HG02973 (cell line): ENCODE measurements around the gene TLR7.

Source experiments
- ATAC-seq: cut with Tn5 transposase; IDR thresholded peaks from one replicate; pipeline ENCODE4 v1.9.1; 2021; ENCODE audit warnings: moderate library complexity; ENCODE audit not compliant: unreplicated experiment

TLR7 gene

DNA sequence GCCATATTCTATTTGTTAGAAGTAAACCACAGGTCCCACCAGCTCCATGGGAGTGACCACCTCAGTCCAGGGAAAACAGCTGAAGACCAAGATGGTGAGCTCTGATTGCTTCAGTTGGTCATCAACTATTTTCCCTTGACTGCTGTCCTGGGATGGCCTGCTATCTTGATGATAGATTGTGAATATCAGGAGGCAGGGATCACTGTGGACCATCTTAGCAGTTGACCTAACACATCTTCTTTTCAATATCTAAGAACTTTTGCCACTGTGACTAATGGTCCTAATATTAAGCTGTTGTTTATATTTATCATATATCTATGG is 55.7 kb downstream of the TLR7 start:
- ATAC-seq = no peak

DNA sequence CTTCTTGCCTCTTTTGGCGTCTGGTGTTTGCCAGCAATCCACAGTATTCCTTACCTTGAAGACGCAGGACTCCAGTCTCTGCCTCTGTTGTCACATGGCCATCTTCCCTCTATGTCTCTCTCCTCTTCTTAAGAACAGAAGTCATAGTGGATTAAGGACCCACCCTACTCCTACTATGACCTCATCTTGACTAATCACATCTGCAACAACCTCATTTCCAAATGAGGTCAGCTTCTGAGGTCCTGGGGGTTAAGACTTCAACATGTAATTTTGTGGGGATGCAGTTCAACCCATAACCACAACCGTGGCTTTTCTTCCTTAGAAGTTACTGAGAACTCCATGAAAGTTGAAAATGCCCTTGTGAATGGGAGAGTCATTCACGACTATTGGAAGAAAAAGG is 62.8 kb downstream of the TLR7 start:
- no peak for ATAC-seq

DNA sequence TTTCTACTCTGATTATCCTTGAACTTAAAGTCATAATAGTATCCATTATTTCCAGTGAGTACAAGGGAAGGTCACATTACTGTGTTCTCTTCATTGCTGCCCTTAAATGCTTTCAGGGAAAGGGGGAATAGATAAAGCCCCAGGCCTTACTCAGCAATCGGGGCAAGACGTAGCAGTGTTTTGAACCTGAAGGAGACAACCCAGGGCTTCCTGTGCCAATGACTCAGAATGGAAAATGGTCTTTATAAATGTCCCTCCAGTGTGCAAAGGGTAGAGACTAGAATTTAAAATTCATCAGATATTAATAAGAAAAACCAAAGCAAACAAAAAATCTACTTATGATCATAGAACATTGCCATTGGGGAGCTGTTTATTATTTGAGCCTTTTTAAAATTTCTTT is 63.3 kb downstream of the TLR7 start:
- ATAC-seq = no peak

DNA sequence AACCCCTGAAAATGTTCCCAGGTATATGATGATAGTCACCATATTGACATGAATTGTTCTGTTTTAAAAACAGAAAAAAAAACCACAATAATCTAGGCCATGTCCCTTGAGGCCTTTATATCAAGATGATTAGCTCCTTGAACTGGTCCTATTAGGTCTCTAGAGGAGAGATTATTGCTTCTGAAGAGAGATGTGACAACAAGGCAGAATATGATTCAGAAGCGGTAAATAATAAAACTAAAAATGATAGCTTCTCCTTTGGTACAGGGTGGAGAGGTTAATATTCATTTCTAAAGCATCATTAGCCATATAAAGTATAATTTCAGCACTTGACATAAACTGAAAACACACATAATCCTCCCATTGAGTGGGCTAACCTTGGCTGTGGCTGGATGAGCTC is 65.4 kb downstream of the TLR7 start:
- no peak for ATAC-seq

DNA sequence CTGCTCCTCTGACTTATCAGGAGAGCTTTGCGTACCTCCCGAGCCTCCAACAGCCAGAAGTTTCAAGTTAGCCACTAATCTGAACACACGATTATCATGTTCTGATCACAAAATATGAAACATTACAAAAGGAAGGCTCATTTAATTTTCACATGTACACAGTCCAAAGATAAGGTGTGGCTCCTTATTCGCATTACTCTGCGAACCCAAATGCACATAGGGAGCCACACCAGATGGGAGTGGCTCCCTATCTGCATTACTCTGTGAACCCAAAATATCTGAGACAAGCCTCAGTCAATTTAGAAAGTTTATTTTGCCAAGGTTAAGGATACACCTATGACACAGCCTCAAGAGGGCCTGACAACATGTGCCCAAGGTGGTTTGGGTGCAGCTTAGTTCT is 68.0 kb downstream of the TLR7 start:
- no peak for ATAC-seq

DNA sequence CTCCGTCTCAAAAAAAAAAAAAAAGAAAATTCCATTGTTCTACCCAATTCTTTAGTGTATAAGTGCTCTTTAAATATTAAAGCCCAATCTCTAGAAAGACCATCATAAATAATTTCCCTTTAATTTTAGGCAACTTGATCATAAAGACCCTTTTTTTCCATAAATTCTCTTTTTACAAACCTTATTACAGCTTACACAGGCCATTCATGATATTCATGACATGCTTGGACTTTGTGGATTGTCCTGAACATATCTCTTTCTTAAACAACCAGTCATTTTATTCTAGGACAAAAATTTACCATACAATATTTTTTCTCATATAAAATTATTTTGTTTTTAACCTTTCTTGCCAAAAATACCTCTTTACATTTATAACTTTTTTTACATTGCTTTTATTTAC is 70.1 kb downstream of the TLR7 start:
- ATAC-seq = no peak
